OCI-LY3 (cell line): ENCODE measurements around the gene SPATS2L.

Experiments used
- H2AFZ ChIP-seq: fragments of 200-600, 300-600 bp; shearing (Covaris generic); 2 replicates; pipeline ENCODE4 v1.6.0; 2014; ENCODE audit warnings: antibody characterized with exemption, low read depth, low read length
- H3K27ac ChIP-seq: fragments of 200-600, 300-600 bp; sonication (generic); 2 replicates; pipeline ENCODE4 v1.5.1; 2014; ENCODE audit warnings: mild to moderate bottlenecking, low read length, moderate library complexity, mixed read lengths
- H3K27me3 ChIP-seq: fragments of 200-600, 300-600 bp; sonication (generic); 2 replicates; pipeline ENCODE4 v1.6.1; 2014; ENCODE audit warnings: low read depth, low read length, mixed read lengths
- H3K36me3 ChIP-seq: fragments of 200-600, 300-600 bp; sonication (generic); replicated peaks from 2 replicates; pipeline ENCODE3; 2014; ENCODE audit warnings: low read depth, low read length, mixed read lengths
- H3K4me1 ChIP-seq: fragments of 300-600, 200-600 bp; sonication (generic); 2 replicates; pipeline ENCODE4 v1.6.1; 2014; ENCODE audit warnings: low read length, mixed read lengths
- H3K4me2 ChIP-seq: fragments of 200-600, 300-600 bp; sonication (generic); 2 replicates; pipeline ENCODE4 v1.6.1; 2014; ENCODE audit warnings: low read length, mixed read lengths
- H3K4me3 ChIP-seq: fragments of 300-600, 200-600 bp; sonication (generic); 2 replicates; pipeline ENCODE4 v1.5.1; 2014; ENCODE audit warnings: antibody characterized with exemption, mild to moderate bottlenecking, low read length, moderate library complexity
- H3K79me2 ChIP-seq: fragments of 300-600, 200-600 bp; shearing (Covaris generic); 2 replicates; pipeline ENCODE4 v1.6.1; 2014; ENCODE audit warnings: mild to moderate bottlenecking, low read length, mixed read lengths
- H3K9ac ChIP-seq: fragments of 300-600, 200-600 bp; shearing (Covaris generic); 2 replicates; pipeline ENCODE4 v1.6.0; 2014; ENCODE audit warnings: mild to moderate bottlenecking, low read length, moderate library complexity
- H3K9me3 ChIP-seq: fragments of 200-600, 300-600 bp; shearing (Covaris generic); 2 replicates; pipeline ENCODE4 v1.6.1; 2014; ENCODE audit warnings: low read length, mixed read lengths; ENCODE audit not compliant: insufficient read depth
- H4K20me1 ChIP-seq: fragments of 200-600, 300-600 bp; sonication (generic); 2 replicates; pipeline ENCODE4 v1.6.1; 2016; ENCODE audit warnings: low read length, mixed read lengths; ENCODE audit not compliant: insufficient read depth
- CTCF ChIP-seq: fragments of 200-600, 300-600 bp; sonication (generic); IDR thresholded peaks from 2 replicates; pipeline ENCODE4 v1.5.1; 2014; ENCODE audit warnings: antibody characterized with exemption, low read length, low read depth
- EZH2phosphoT487 ChIP-seq: fragments of 200-600 bp; shearing (Covaris generic); IDR thresholded peaks from 2 replicates; pipeline ENCODE4 v1.6.1; 2018; ENCODE audit warnings: antibody characterized with exemption, mixed run types, low read depth

The SPATS2L gene

GRCh38 chr2:200307724-200308545 lies 1.4 kb downstream of the SPATS2L start:
- Histone ChIP-seq H3K4me2 (no peak overlapping the region), H2AFZ (no peak overlapping the region)

GRCh38 chr2:200308546-200309295 lies 2.2 kb downstream of the SPATS2L start:
- TF ChIP-seq CTCF (peak; percentile 31), EZH2phosphoT487 (no peak)
- no peaks in the 10 kb centered on the region for H4K20me1 ChIP-seq

More at GRCh38 chr2:200307724-200308545, 1.4 kb downstream of the SPATS2L start:
- Histone ChIP-seq H3K9me3 (no peaks in the 10 kb centered on the region), H3K9ac (no peak overlapping the region), H3K4me1 (peaks cover 4% of the 10 kb centered on the region; the same call in 1 of the 2 replicates), H3K27me3 (0 out of 2 replicates have a peak, but pooled peaks cover 5% of the 10 kb centered on the region), H3K4me3 (no peak overlapping the region), H3K36me3 (no peaks in the 10 kb centered on the region), H3K27ac (no peak overlapping the region), H3K79me2 (no peaks in the 10 kb centered on the region), H4K20me1 (no peaks in the 10 kb centered on the region)
- TF ChIP-seq CTCF: no peak
- TF ChIP-seq EZH2phosphoT487: no peak

DNA sequence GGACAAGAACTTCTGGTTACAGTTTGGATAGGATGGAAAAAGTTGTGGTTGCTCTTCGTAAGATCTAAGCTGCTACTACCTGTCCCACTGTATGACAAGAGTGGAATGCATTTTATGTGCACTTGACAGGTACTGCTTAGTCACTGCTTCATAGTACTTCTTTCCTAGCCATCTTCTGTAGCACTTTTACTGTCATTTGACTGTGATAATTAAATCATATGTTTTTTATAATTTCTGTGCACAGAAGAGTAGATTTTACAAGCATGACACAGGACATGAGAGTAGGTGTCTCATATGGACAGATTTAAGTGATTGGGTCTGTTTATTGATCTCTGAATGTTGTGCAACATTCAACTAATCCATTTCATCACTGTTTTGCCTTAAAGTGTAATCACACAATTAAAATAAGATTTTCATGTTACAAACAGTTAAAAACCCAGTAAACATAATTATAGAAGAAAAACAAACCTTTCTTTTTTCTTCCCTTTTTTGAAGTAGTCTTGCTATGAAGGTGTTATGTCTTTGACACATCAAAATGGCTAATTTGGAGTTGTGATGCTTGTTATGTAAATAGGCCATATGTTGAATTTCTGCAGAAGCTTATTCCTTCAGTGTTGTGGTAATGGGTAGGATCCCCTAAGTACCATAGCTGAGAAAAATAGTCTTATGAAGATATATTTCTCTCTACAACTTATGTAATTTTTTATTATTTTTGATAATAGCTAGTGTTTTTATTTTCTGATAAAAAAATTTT lies 3.0 kb downstream of the SPATS2L start:
- Histone ChIP-seq H3K79me2 (no peaks in the 10 kb centered on the region), H3K4me1 (peaks cover 4% of the 10 kb centered on the region; the same call in 1 of the 2 replicates), H4K20me1 (no peaks in the 10 kb centered on the region), H3K4me3 (no peak overlapping the region), H3K36me3 (no peaks in the 10 kb centered on the region), H3K27ac (no peak overlapping the region), H3K9me3 (no peaks in the 10 kb centered on the region), H3K9ac (no peak overlapping the region), H3K27me3 (0 out of 2 replicates have a peak, but pooled peaks cover 5% of the 10 kb centered on the region), H3K4me2 (no peak overlapping the region), H2AFZ (no peak overlapping the region)
- TF ChIP-seq CTCF (no peak), EZH2phosphoT487 (no peak)

More at GRCh38 chr2:200308546-200309295, 2.2 kb downstream of the SPATS2L start:
- Histone ChIP-seq H3K79me2 (no peaks in the 10 kb centered on the region), H3K4me2 (no peak overlapping the region), H3K4me1 (peaks cover 4% of the 10 kb centered on the region; the same call in 1 of the 2 replicates), H3K36me3 (no peaks in the 10 kb centered on the region), H3K27ac (no peak overlapping the region), H2AFZ (no peak overlapping the region), H3K27me3 (0 out of 2 replicates have a peak, but pooled peaks cover 5% of the 10 kb centered on the region), H3K4me3 (no peak overlapping the region), H3K9me3 (no peaks in the 10 kb centered on the region), H3K9ac (no peak overlapping the region)
